Keratinocyte (primary cell): Measurements from ENCODE around the gene PSMB1. TPM values are rescaled to one million over a fixed set of nuclear protein-coding genes. Genes with fewer than 3 reads are reported as not detected.
"Not testable (repeated sequence)": the region's sequence is repeated elsewhere in the genome, so short reads cannot be mapped to it uniquely, and the experiment has no call there.

Source experiments
- DNase-seq: peaks from one replicate; pipeline ENCODE4 v3.0.0-alpha.2; 2011; ENCODE audit warnings: low read depth, missing footprints, low spot score
- FAIRE-seq: peaks from 2 replicates; lab custom pipeline; 2011; peaks lifted over from hg19 to GRCh38; lab: Jason Lieb, UNC
- H2AFZ ChIP-seq: 2 replicates; pipeline ENCODE4 v1.6.0; 2012; ENCODE audit warnings: low read length, control low read depth, inconsistent platforms; ENCODE audit not compliant: control insufficient read depth
- H3K27ac ChIP-seq: 2 replicates; pipeline ENCODE4 v1.5.1; 2011; ENCODE audit warnings: low read length; ENCODE audit not compliant: control insufficient read depth, insufficient read depth
- H3K27me3 ChIP-seq: 3 replicates; pipeline ENCODE4 v1.6.0; 2011; ENCODE audit warnings: low read length; ENCODE audit not compliant: control insufficient read depth, insufficient read depth; ENCODE audit errors: extremely low read depth
- H3K36me3 ChIP-seq, 2 experiments: 2 replicates in 1 of 2; 3 replicates in 1 of 2; pipeline ENCODE4 v1.5.1; 2011; ENCODE audit warnings: low read length in 2 of 2, mild to moderate bottlenecking in 1 of 2; ENCODE audit not compliant: control insufficient read depth in 2 of 2, insufficient read depth in 2 of 2; ENCODE audit errors: extremely low read depth in 1 of 2
- H3K4me1 ChIP-seq: 3 replicates; pipeline ENCODE4 v1.5.1; 2011; ENCODE audit warnings: low read length; ENCODE audit not compliant: control insufficient read depth, insufficient read depth; ENCODE audit errors: extremely low read depth
- H3K4me2 ChIP-seq: 3 replicates; pipeline ENCODE4 v1.6.0; 2011; ENCODE audit warnings: low read depth, low read length; ENCODE audit not compliant: control insufficient read depth, insufficient read depth; ENCODE audit errors: extremely low read depth
- H3K4me3 ChIP-seq, 3 experiments: fragments of 200-600 bp in 1 of 3; sonication (generic) in 1 of 3; 2 replicates in 2 of 3; 3 replicates in 1 of 3; pipeline ENCODE4 v1.5.1; 2011 to 2016; ENCODE audit warnings: low read length in 3 of 3, mild to moderate bottlenecking in 3 of 3, control low read depth in 2 of 3, inconsistent platforms in 1 of 3, low read depth in 1 of 3, mixed read lengths in 1 of 3, mixed run types in 1 of 3, moderate library complexity in 1 of 3; ENCODE audit not compliant: control insufficient read depth in 2 of 3, insufficient read depth in 2 of 3; ENCODE audit errors: extremely low read depth in 1 of 3
- H3K79me2 ChIP-seq: 2 replicates; pipeline ENCODE4 v1.6.0; 2012; ENCODE audit warnings: low read length; ENCODE audit not compliant: control insufficient read depth, insufficient read depth
- H3K9ac ChIP-seq: 3 replicates; pipeline ENCODE4 v1.6.0; 2011; ENCODE audit warnings: low read length; ENCODE audit not compliant: control insufficient read depth, insufficient read depth; ENCODE audit errors: extremely low read depth
- H3K9me1 ChIP-seq: 3 replicates; pipeline ENCODE4 v1.6.0; 2011; ENCODE audit warnings: low read length; ENCODE audit not compliant: control insufficient read depth, insufficient read depth; ENCODE audit errors: extremely low read depth
- H3K9me3 ChIP-seq: 2 replicates; pipeline ENCODE4 v1.5.1; 2012; ENCODE audit warnings: low read depth, low read length; ENCODE audit not compliant: control insufficient read depth
- H4K20me1 ChIP-seq: 3 replicates; pipeline ENCODE4 v1.6.0; 2011; ENCODE audit warnings: low read length; ENCODE audit not compliant: control insufficient read depth, insufficient read depth; ENCODE audit errors: extremely low read depth
- CTCF ChIP-seq, 3 experiments: IDR thresholded peaks in 1 of 3; conservative IDR thresholded peaks in 1 of 3; optimal IDR thresholded peaks in 1 of 3; 2 replicates in 2 of 3; 3 replicates in 1 of 3; pipeline versions ENCODE3 to v1.5.1; 2011; ENCODE audit warnings: low read length in 3 of 3, mild to moderate bottlenecking in 3 of 3, moderate library complexity in 2 of 3, control low read depth in 1 of 3, inconsistent platforms in 1 of 3; ENCODE audit not compliant: insufficient read depth in 2 of 3; ENCODE audit errors: extremely low read depth in 1 of 3
- EZH2 ChIP-seq: IDR thresholded peaks from one replicate; pipeline ENCODE4 v1.6.1; 2012; ENCODE audit warnings: inconsistent platforms, mild to moderate bottlenecking, low read length, moderate library complexity
- dilution Hi-C: fragments of 300-500 bp; cut with MboI; formaldehyde crosslinking; loops from one replicate; pipeline ENCODE4 v1.7.0; 2020; ENCODE audit warnings: low sequenced_read_pairs; ENCODE audit not compliant: extremely low pct_ligation_motif_present
- polyA plus RNA-seq, 5 experiments: library from polyadenylated mRNA; depleted of rRNA in 3 of 5; stranded (reverse) in 3 of 5; stranded (forward) in 1 of 5; unstranded in 1 of 5; fragments of >200 nt; gene quantifications; 1 replicate in 1 of 5; 2 replicates in 3 of 5; 3 replicates in 1 of 5; pipeline versions ENCODE4 v1.2.1 to v1.2.3, GENCODE V29; 2011 to 2012; ENCODE audit warnings: missing spikeins in 2 of 5, low read depth in 1 of 5, low replicate concordance in 1 of 5

Gene PSMB1
- polyA plus RNA-seq, 1 donor (not counting 4 experiments of a cell fraction or from before 2014, with no cell fraction given): 430 TPM

DNA sequence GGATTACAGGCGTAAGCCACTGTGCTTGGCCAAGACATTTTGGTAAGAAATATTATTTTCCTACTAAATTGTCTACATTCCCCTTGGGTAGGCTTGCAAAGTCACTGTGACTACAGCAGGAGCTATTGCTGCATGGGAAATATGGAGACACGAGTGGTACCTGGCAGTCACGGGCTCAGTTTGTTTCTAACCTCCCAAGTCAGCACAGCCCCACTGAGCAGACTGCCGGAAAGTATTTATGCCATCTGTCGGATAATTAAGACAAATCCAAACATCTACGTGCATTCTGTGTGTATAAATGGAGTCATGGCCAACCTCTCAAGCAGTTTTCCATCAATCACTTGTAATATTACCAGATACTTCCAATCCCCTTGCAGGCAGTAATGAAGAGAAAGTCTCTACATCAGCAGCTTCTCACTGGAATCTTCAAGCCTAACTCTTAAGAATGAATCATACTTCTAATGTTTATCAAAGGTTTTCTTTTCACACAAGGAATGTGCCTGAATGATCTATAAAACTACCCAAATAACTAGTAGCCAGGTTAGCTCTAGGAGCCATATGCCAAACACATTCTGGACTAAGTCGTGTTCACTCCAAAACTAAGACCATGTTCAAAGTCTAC is 20.1 kb downstream of the PSMB1 start:
- Histone ChIP-seq H3K36me3 (peaks cover 22 to 44% of the 10 kb centered on the region in 2 experiments), H3K79me2 (no peaks in the 10 kb centered on the region), H3K27ac (no peak overlapping the region), H3K27me3 (no peaks in the 10 kb centered on the region), H3K4me1 (no peaks in the 10 kb centered on the region), H3K9me3 (no peaks in the 10 kb centered on the region), H4K20me1 (no peaks in the 10 kb centered on the region), H3K9ac (no peak overlapping the region), H3K4me3 (no peak overlapping the region), H3K9me1 (no peaks in the 10 kb centered on the region), H2AFZ (no peak overlapping the region), H3K4me2 (no peak overlapping the region)
- FAIRE-seq (no peak), DNase-seq (no peak)
- TF ChIP-seq EZH2 (no peak), CTCF (optimal IDR thresholded peaks at IDR 0.05 in 1 of 3, IDR thresholded peaks at IDR 0.05 in 1 of 3, conservative IDR thresholded peaks at IDR 0.05 in 1 of 3; ENCODE audit: extremely low read depth in 1 of 3, insufficient read depth in 2 of 3, low read length in 3 of 3) (no peak)
- dilution Hi-C loops: no loop called here

- Histone ChIP-seq H4K20me1 (no peaks in the 10 kb centered on the region), H3K9ac (no peak overlapping the region), H3K4me1 (no peaks in the 10 kb centered on the region), H2AFZ (no peak overlapping the region), H3K9me1 (no peaks in the 10 kb centered on the region), H3K27ac (no peak overlapping the region), H3K4me3 (no peak overlapping the region), H3K27me3 (no peaks in the 10 kb centered on the region), H3K4me2 (no peak overlapping the region), H3K9me3 (no peaks in the 10 kb centered on the region), H3K79me2 (no peaks in the 10 kb centered on the region), H3K36me3 (peaks cover 7 to 14% of the 10 kb centered on the region in 2 experiments)
- dilution Hi-C loops: no loop called here
- peak; percentile 83 to 90 (median 89) for TF ChIP-seq CTCF (optimal IDR thresholded peaks at IDR 0.05 in 1 of 3, IDR thresholded peaks at IDR 0.05 in 1 of 3, conservative IDR thresholded peaks at IDR 0.05 in 1 of 3; ENCODE audit: extremely low read depth in 1 of 3, insufficient read depth in 2 of 3, low read length in 3 of 3)
- TF ChIP-seq EZH2: no peak
- DNase-seq: no peak
- peak; percentile 83 for FAIRE-seq
Observed at GRCh38 chr6:170529839-170530469, 23.2 kb downstream of the PSMB1 start.

GRCh38 chr6:170527995-170528394 is 25.1 kb downstream of the PSMB1 start:
- H3K9ac ChIP-seq, H3K9me1 ChIP-seq, DNase-seq, H2AFZ ChIP-seq, H3K36me3 ChIP-seq, H3K9me3 ChIP-seq, H3K4me3 ChIP-seq, dilution Hi-C loops, H3K79me2 ChIP-seq, H3K4me2 ChIP-seq, H3K27me3 ChIP-seq, H3K4me1 ChIP-seq, H3K27ac ChIP-seq, FAIRE-seq, H4K20me1 ChIP-seq: not testable (repeated sequence)
